ENCODE measurements around the gene PDE4D.

- TF ChIP-seq TAF1 (IDR thresholded peaks at IDR 0.05; ENCODE audit: low read depth, low read length) (no peak), POLR2AphosphoS5 (IDR thresholded peaks at IDR 0.05; ENCODE audit: low read depth, low read length) (no peak), POU2F2 (IDR thresholded peaks at IDR 0.05; ENCODE audit: low read depth, low read length) (no peak), PAX5 (IDR thresholded peaks at IDR 0.05; ENCODE audit: insufficient read depth, low read length, severe bottlenecking) (no peak), POLR2A (IDR thresholded peaks at IDR 0.05; ENCODE audit: low read depth, low read length) (no peak)
These were observed 827.0 kb downstream of the PDE4D start for GRCh38 chr5:59066367-59067163.
